ENCODE data around the gene PDHB. TPM values are rescaled to one million over a fixed set of nuclear protein-coding genes. Genes with fewer than 3 reads are reported as not detected.

The PDHB gene
- total and polyA plus RNA-seq, 2 experiments from 2014 or later = 260 to 266 TPM

DNA sequence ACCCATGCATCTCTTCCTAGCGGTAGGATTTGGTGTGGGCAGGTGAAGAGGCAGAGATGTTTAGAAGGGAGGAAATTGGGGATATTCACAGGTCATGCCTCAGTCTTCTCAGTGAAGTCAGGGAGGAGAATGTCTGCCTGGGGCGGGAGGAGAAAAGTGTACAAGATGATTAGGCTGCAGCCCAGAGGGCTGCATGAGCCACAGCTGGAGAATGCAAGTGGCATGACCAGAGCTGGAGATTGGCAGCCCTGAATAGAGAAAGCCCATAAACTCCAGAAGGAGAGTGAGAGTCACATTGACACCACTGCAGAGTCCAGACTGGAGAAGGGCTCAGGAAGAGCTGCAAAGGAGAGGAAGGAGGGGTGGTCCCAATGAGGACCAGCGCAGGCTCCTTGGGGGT, 22.6 kb downstream of the PDHB start:
- Histone ChIP-seq H3K27me3 (no peaks in the 10 kb centered on the region), H3K36me3 (peaks cover 6% of the 10 kb centered on the region), H3K9me3 (ENCODE audit: low read depth) (no peaks in the 10 kb centered on the region), H3K27ac (no peak overlapping the region), H3K4me3 (no peak overlapping the region), H3K4me1 (ENCODE audit: low read depth) (peaks cover 19% of the 10 kb centered on the region)
- TF ChIP-seq, protein P1, sequence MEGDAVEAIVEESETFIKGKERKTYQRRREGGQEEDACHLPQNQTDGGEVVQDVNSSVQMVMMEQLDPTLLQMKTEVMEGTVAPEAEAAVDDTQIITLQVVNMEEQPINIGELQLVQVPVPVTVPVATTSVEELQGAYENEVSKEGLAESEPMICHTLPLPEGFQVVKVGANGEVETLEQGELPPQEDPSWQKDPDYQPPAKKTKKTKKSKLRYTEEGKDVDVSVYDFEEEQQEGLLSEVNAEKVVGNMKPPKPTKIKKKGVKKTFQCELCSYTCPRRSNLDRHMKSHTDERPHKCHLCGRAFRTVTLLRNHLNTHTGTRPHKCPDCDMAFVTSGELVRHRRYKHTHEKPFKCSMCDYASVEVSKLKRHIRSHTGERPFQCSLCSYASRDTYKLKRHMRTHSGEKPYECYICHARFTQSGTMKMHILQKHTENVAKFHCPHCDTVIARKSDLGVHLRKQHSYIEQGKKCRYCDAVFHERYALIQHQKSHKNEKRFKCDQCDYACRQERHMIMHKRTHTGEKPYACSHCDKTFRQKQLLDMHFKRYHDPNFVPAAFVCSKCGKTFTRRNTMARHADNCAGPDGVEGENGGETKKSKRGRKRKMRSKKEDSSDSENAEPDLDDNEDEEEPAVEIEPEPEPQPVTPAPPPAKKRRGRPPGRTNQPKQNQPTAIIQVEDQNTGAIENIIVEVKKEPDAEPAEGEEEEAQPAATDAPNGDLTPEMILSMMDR (IDR thresholded peaks at IDR 0.05; ENCODE audit: low read depth, low read length) = no peak
- no peak for DNase-seq (ENCODE audit: low read depth in 1 of 2, low spot score in 1 of 2)

DNA sequence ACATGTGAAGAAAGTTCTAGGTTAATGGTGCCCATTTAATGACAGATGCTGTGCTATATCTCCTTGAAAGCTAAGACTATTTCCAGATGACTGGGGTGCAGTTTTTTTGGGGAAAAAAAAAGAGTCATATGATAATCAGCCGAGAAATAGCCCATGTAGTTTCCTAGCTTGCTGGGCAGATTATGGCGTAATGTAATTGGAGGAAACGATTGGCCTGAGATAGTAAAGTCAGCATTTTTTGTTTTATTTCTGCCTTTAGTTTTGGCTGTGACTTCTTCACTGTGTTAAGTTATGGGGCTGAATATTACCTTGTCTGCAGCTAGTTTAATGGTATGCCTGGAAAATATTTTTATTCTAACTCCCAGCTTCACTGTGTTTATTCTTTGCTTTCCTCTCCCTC, 24.0 kb downstream of the PDHB start:
- H3K27ac ChIP-seq = no peak overlapping the region
- TF ChIP-seq, protein P1 (IDR thresholded peaks at IDR 0.05; ENCODE audit: low read depth, low read length) = no peak
- DNase-seq (ENCODE audit: low read depth in 1 of 2, low spot score in 1 of 2) = no peak
- no peak overlapping the region for H3K4me3 ChIP-seq
- no peaks in the 10 kb centered on the region for H3K9me3 ChIP-seq (ENCODE audit: low read depth)
- peaks cover 6% of the 10 kb centered on the region for H3K36me3 ChIP-seq
- no peaks in the 10 kb centered on the region for H3K27me3 ChIP-seq
- peaks cover 19% of the 10 kb centered on the region for H3K4me1 ChIP-seq (ENCODE audit: low read depth)

DNA sequence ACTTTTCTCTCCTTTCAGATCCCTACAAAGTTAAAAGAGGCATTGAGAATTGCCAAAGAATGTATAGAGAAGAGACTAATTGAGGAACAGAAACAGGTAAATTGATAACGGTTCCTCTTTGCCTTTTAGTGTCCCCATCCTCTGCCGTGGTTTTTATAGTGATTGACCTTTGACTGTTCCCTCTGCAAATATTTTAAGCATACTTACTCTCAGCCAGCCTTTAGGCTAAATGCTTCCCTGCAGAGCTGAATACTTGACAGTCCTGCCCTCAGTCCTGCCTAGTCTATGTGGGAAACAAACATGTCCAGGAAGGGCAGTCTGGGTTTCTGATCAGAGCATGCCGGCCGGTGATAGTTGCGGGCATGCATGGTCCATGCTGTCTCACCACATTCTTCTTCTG, 24.7 kb downstream of the PDHB start:
- Histone ChIP-seq H3K9me3 (ENCODE audit: low read depth) (no peaks in the 10 kb centered on the region), H3K4me3 (no peak overlapping the region), H3K4me1 (ENCODE audit: low read depth) (peaks cover 13% of the 10 kb centered on the region), H3K27ac (no peak overlapping the region), H3K36me3 (peaks cover 6% of the 10 kb centered on the region), H3K27me3 (no peaks in the 10 kb centered on the region)
- DNase-seq (ENCODE audit: low read depth in 1 of 2, low spot score in 1 of 2) = no peak
- TF ChIP-seq, protein P1 (IDR thresholded peaks at IDR 0.05; ENCODE audit: low read depth, low read length) = no peak

DNA sequence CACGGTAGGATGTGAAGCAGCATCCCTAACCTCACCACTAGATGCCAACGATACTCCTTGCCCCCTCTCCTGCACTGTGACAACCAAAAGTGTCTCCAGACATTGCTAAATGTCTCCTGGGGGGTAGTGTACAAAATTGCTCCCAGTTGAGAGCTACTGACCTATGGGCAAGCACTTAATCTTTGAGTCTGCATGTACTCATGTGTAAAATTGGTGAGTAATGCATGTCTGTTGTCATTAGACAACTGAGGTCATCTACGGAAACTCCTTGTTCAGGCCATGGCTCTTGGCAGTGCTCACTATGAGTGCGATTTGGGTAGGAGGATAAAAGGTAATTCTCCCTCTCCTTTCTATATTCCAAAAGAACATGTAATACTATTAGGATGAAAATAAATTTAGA, 29.2 kb downstream of the PDHB start:
- no peak overlapping the region for H3K27ac ChIP-seq
- TF ChIP-seq, protein P1 (IDR thresholded peaks at IDR 0.05; ENCODE audit: low read depth, low read length) = no peak

DNA sequence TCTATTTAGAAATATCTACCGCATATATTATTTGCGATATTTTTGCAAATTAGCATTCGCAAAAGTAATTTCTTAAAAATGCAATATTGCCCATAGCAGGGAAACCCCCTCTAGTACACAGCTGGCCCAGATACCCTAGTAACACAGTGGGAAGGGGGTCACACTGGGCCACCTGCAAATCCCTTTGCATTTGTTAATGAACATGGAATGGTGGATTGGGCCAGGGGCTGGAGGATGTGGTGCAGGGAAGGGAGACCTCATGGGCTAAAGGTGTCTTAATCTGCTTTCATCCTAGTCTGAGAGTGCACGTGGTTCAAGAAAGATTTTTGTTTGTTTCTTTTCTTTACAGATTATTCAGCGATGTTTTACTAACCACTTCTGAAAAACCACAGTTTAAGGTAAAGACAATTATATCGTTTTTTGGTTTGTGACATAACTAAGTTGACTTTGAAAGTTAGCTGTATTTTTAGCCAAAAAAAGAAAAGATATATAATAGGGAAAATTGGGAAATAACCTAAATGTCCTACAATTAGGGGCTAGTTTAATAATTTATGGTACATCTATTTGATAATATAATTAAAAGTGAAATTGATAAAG, 30.0 kb downstream of the PDHB start:
- TF ChIP-seq, protein P1 (IDR thresholded peaks at IDR 0.05; ENCODE audit: low read depth, low read length) = no peak
- H3K36me3 ChIP-seq = no peaks in the 10 kb centered on the region
- no peak overlapping the region for H3K27ac ChIP-seq
- H3K4me3 ChIP-seq = no peak overlapping the region
- H3K4me1 ChIP-seq (ENCODE audit: low read depth) = peaks cover 12% of the 10 kb centered on the region
- DNase-seq (ENCODE audit: low read depth in 1 of 2, low spot score in 1 of 2) = no peak
- H3K9me3 ChIP-seq (ENCODE audit: low read depth) = no peaks in the 10 kb centered on the region
- no peaks in the 10 kb centered on the region for H3K27me3 ChIP-seq

More for the DNA sequence above, 29.2 kb downstream of the PDHB start:
- H3K9me3 ChIP-seq (ENCODE audit: low read depth) = no peaks in the 10 kb centered on the region
- H3K4me1 ChIP-seq (ENCODE audit: low read depth) = peaks cover 4% of the 10 kb centered on the region
- H3K4me3 ChIP-seq = no peak overlapping the region
- no peaks in the 10 kb centered on the region for H3K36me3 ChIP-seq
- peak in 1 of 2 donors; percentile 57 for DNase-seq (ENCODE audit: low read depth in 1 of 2, low spot score in 1 of 2)
- H3K27me3 ChIP-seq = no peaks in the 10 kb centered on the region
